ENCODE results near the gene ATP6V1C2. TPM values are rescaled to one million over a fixed set of nuclear protein-coding genes. Genes with fewer than 3 reads are reported as not detected.

ATP6V1C2 gene
- total RNA-seq, 1 experiment from 2014 or later: 2.0 TPM

- intact Hi-C loops (cut with micrococcal nuclease): no loop called here
- POLR2A ChIA-PET: no interaction called here
- no peak overlapping the region for H3K4me3 ChIP-seq (replicated peaks in 1 of 2; ENCODE audit: low read depth in 1 of 2, low read length in 2 of 2)
- no peaks in the 10 kb centered on the region for H3K27me3 ChIP-seq (ENCODE audit: insufficient read depth, low read length)
- no peaks in the 10 kb centered on the region for H3K36me3 ChIP-seq (ENCODE audit: control insufficient read depth in 1 of 2, insufficient read depth in 2 of 2, low read length in 2 of 2)
- BruUV-seq (replicated peaks): no TSS peak
- no peak overlapping the region for H3K27ac ChIP-seq (ENCODE audit: low read depth, low read length)
- CTCF ChIA-PET: interaction anchor here (1.2 to 1.6 kb wide), 2 partner anchors 11 to 304 kb away, joined by 4 to 5 read pairs; no protein-coding TSS in a partner anchor
- H3K9me3 ChIP-seq (ENCODE audit: control insufficient read depth in 1 of 2, insufficient read depth in 1 of 2, low read depth in 1 of 2, low read length in 2 of 2): no peaks in the 10 kb centered on the region
- no peak overlapping the region for H3K4me2 ChIP-seq (ENCODE audit: low read length)
- ATAC-seq (no peak), DNase-seq (ENCODE audit: low read depth, low spot score) (no peak)
- peaks cover 0 to 10% of the 10 kb centered on the region in 2 experiments; a peak in 2 of 4 replicates for H3K4me1 ChIP-seq (ENCODE audit: control insufficient read depth in 1 of 2, insufficient read depth in 2 of 2, low read length in 2 of 2)
- no peak overlapping the region for H3K9ac ChIP-seq (ENCODE audit: low read length)
- RAD21 ChIA-PET (ENCODE audit: low non-redundant PET in 1 of 2, low total read pairs in 2 of 2, uncharacterized antibody in 2 of 2, unreplicated experiment in 2 of 2): no interaction called here
- no peaks in the 10 kb centered on the region for H3K79me2 ChIP-seq (ENCODE audit: insufficient read depth, low read length)
- no peak overlapping the region for H2AFZ ChIP-seq (ENCODE audit: low read depth, low read length, poor library complexity, severe bottlenecking)
- TF ChIP-seq ZNF274 (IDR thresholded peaks at IDR 0.05; ENCODE audit: low read depth, low read length) (no peak), EZH2 (IDR thresholded peaks at IDR 0.05) (no peak), MAX (IDR thresholded peaks at IDR 0.05) (no peak)
- H4K20me1 ChIP-seq (ENCODE audit: insufficient read depth): no peaks in the 10 kb centered on the region
- no peaks in the 10 kb centered on the region for H3K9me2 ChIP-seq (ENCODE audit: insufficient read depth)
These were observed 99.7 kb downstream of the ATP6V1C2 start for GRCh38 chr2:10820978-10821695.

GRCh38 chr2:10824191-10824590, 102.8 kb downstream of the ATP6V1C2 start:
- intact Hi-C loops (cut with micrococcal nuclease): no loop called here
- RAD21 ChIA-PET (ENCODE audit: low non-redundant PET in 1 of 2, low total read pairs in 2 of 2, uncharacterized antibody in 2 of 2, unreplicated experiment in 2 of 2): no interaction called here
- POLR2A ChIA-PET: no interaction called here

More at GRCh38 chr2:10824191-10824590, 102.8 kb downstream of the ATP6V1C2 start:
- Histone ChIP-seq H3K36me3 (ENCODE audit: control insufficient read depth in 1 of 2, insufficient read depth in 2 of 2, low read length in 2 of 2) (no peaks in the 10 kb centered on the region), H3K4me2 (ENCODE audit: low read length) (no peak overlapping the region), H2AFZ (ENCODE audit: low read depth, low read length, poor library complexity, severe bottlenecking) (no peak overlapping the region), H3K9me3 (ENCODE audit: control insufficient read depth in 1 of 2, insufficient read depth in 1 of 2, low read depth in 1 of 2, low read length in 2 of 2) (no peaks in the 10 kb centered on the region), H3K4me3 (replicated peaks in 1 of 2; ENCODE audit: low read depth in 1 of 2, low read length in 2 of 2) (no peak overlapping the region), H3K27ac (ENCODE audit: low read depth, low read length) (no peak overlapping the region), H4K20me1 (ENCODE audit: insufficient read depth) (no peaks in the 10 kb centered on the region), H3K9me2 (ENCODE audit: insufficient read depth) (no peaks in the 10 kb centered on the region), H3K4me1 (ENCODE audit: control insufficient read depth in 1 of 2, insufficient read depth in 2 of 2, low read length in 2 of 2) (no peaks in the 10 kb centered on the region), H3K27me3 (ENCODE audit: insufficient read depth, low read length) (no peaks in the 10 kb centered on the region), H3K79me2 (ENCODE audit: insufficient read depth, low read length) (no peaks in the 10 kb centered on the region), H3K9ac (ENCODE audit: low read length) (no peak overlapping the region)
- CTCF ChIA-PET: interaction anchor here (2.3 to 2.4 kb wide), 2 partner anchors 8 to 11 kb away, joined by 8 to 10 read pairs; no protein-coding TSS in a partner anchor
- no peak for DNase-seq (ENCODE audit: low read depth, low spot score)
- no peak for ATAC-seq
- TF ChIP-seq, protein P1, sequence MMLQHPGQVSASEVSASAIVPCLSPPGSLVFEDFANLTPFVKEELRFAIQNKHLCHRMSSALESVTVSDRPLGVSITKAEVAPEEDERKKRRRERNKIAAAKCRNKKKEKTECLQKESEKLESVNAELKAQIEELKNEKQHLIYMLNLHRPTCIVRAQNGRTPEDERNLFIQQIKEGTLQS (IDR thresholded peaks at IDR 0.05): no peak
- no peak for TF ChIP-seq RAD21 (IDR thresholded peaks at IDR 0.05; ENCODE audit: low read depth)
- no TSS peak for BruUV-seq (replicated peaks)

All from HCT116 (cell line).